Kidney (tissue), 14 donors: ENCODE measurements around the gene OR2V2. TPM values are rescaled to one million over a fixed set of nuclear protein-coding genes. Genes with fewer than 3 reads are reported as not detected.
A peak's percentile ranks its signal among the peaks of the same experiment; 100 is the strongest.

Experiments used
- DNase-seq, 5 donors: peaks; one replicate each; pipeline ENCODE4 v3.0.0-alpha.2; 2013 to 2020
- FAIRE-seq: peaks from 2 replicates; lab custom pipeline; 2012; peaks lifted over from hg19 to GRCh38; lab: Jason Lieb, UNC
- H3K27ac ChIP-seq, 2 donors: one replicate each; pipeline ENCODE4 v1.7.0; 2013; ENCODE audit warnings: low read depth in 2 of 2, low read length in 2 of 2, inconsistent platforms in 1 of 2
- H3K27me3 ChIP-seq: one replicate; pipeline ENCODE4 v1.7.1; 2013; ENCODE audit warnings: low read length, inconsistent platforms; ENCODE audit not compliant: control insufficient read depth, insufficient read depth
- H3K36me3 ChIP-seq, 3 donors: one replicate each; pipeline versions ENCODE4 v1.7.0 to v1.7.1; 2013; ENCODE audit warnings: low read length in 3 of 3, control low read depth in 1 of 3, inconsistent platforms in 1 of 3; ENCODE audit not compliant: insufficient read depth in 3 of 3, control insufficient read depth in 2 of 3
- H3K4me1 ChIP-seq, 3 donors: one replicate each; pipeline versions ENCODE4 v1.7.0 to v1.7.1; 2013; ENCODE audit warnings: low read length in 3 of 3, inconsistent platforms in 1 of 3, low read depth in 1 of 3; ENCODE audit not compliant: control insufficient read depth in 2 of 3, insufficient read depth in 2 of 3
- H3K4me3 ChIP-seq, 3 donors: one replicate each; pipeline versions ENCODE4 v1.7.0 to v1.8.1; 2013; ENCODE audit warnings: low read length in 3 of 3, control low read depth in 1 of 3, inconsistent platforms in 1 of 3
- H3K9ac ChIP-seq, 3 donors: one replicate each; pipeline versions ENCODE4 v1.7.0 to v1.7.1; 2013; ENCODE audit warnings: low read length in 3 of 3, control low read depth in 1 of 3, inconsistent platforms in 1 of 3
- H3K9me3 ChIP-seq, 3 donors: one replicate each; pipeline versions ENCODE4 v1.7.0 to v1.7.1; 2013; ENCODE audit warnings: low read length in 3 of 3, control low read depth in 1 of 3, inconsistent platforms in 1 of 3; ENCODE audit not compliant: control insufficient read depth in 2 of 3, insufficient read depth in 1 of 3
- CTCF ChIP-seq: IDR thresholded peaks from 3 replicates; pipeline ENCODE4 v1.5.1; 2012; ENCODE audit warnings: mild to moderate bottlenecking, moderate library complexity, borderline replicate concordance; ENCODE audit not compliant: insufficient read depth; ENCODE audit errors: extremely low read depth
- intact Hi-C: fragments of 100-400 bp; cut with DNase I; formaldehyde crosslinking; loops from one replicate; pipeline ENCODE4 v1.11.1; 2022
- polyA plus RNA-seq: library from polyadenylated mRNA; stranded (reverse); fragments of 350-450 nt; fragmentation: Illumina TruSeq; extraction: RNeasy Lipid Tissue Mini Kit (QIAGEN cat#74804); gene quantifications from one replicate; pipeline ENCODE4 v1.2.3, GENCODE V29; 2014; ENCODE audit warnings: low read depth, low replicate concordance; ENCODE audit not compliant: insufficient read depth
- total RNA-seq: library from RNA; stranded (reverse); fragmentation: NEBNext Ultra II Directional; extraction: Animal tissue kit (Norgen Biotek cat#: 25700); gene quantifications from one replicate; pipeline ENCODE4 v1.2.1, GENCODE V29; 2021
- donor health status: control.
- donor health status: control.
- donor health status: control.
- donor health status: control.
- donor health status: control.
- donor health status: DM: yes; HTN: yes; CAD: no.
- donor health status: Normal renal cell carcinoma (clear cell type).

Gene OR2V2
- total and polyA plus RNA-seq, 2 donors from 2014 or later, result not detected

- Histone ChIP-seq H3K36me3 (no peaks in the 10 kb centered on the region), H3K4me3 (no peak overlapping the region), H3K9me3 (no peaks in the 10 kb centered on the region), H3K27ac (no peak overlapping the region), H3K9ac (no peak overlapping the region), H3K4me1 (no peaks in the 10 kb centered on the region), H3K27me3 (peaks cover 7% of the 10 kb centered on the region)
- TF ChIP-seq CTCF, result no peak
- intact Hi-C loops, result no loop called here
- peak in 2 of 5 donors; percentile 15 to 35 for DNase-seq
- FAIRE-seq, result no peak
These were observed 41.9 kb upstream of the OR2V2 start for GRCh38 chr5:181105391-181106025.

GRCh38 chr5:181107699-181108098, 39.7 kb upstream of the OR2V2 start:
- peaks cover 7% of the 10 kb centered on the region for H3K27me3 ChIP-seq
- no peaks in the 10 kb centered on the region for H3K9me3 ChIP-seq
- H3K4me3 ChIP-seq, result no peak overlapping the region
- no peaks in the 10 kb centered on the region for H3K4me1 ChIP-seq
- no peak for TF ChIP-seq CTCF
- no peaks in the 10 kb centered on the region for H3K36me3 ChIP-seq
- H3K9ac ChIP-seq, result no peak overlapping the region
- intact Hi-C loops, result no loop called here
- DNase-seq, result no peak
- no peak for FAIRE-seq
- H3K27ac ChIP-seq, result no peak overlapping the region

- H3K4me1 ChIP-seq, result no peaks in the 10 kb centered on the region
- intact Hi-C loops, result no loop called here
- H3K36me3 ChIP-seq, result no peaks in the 10 kb centered on the region
- H3K27me3 ChIP-seq, result peaks cover 8% of the 10 kb centered on the region
- no peak overlapping the region for H3K27ac ChIP-seq
- H3K9me3 ChIP-seq, result no peaks in the 10 kb centered on the region
- no peak overlapping the region for H3K4me3 ChIP-seq
- TF ChIP-seq CTCF, result no peak
- FAIRE-seq (no peak), DNase-seq (no peak)
- H3K9ac ChIP-seq, result no peak overlapping the region
These were observed 38.7 kb upstream of the OR2V2 start for GRCh38 chr5:181108578-181109165.
